SH-SY5Y (cell line): Measurements from ENCODE around the gene SAMD11.

ENCODE experiments used
- GATA2 ChIP-seq: IDR thresholded peaks from 2 replicates; pipeline ENCODE4 v1.6.1; 2011; ENCODE audit warnings: mild to moderate bottlenecking, low read depth, low read length
- GATA3 ChIP-seq: IDR thresholded peaks from 2 replicates; pipeline ENCODE4 v1.6.1; 2011; ENCODE audit warnings: low read depth, mild to moderate bottlenecking, low read length, moderate library complexity

SAMD11 gene

GRCh38 chr1:924656-925560 is 1.2 kb downstream of the SAMD11 start:
- no peak for TF ChIP-seq GATA3

GRCh38 chr1:925561-926421 is 2.1 kb downstream of the SAMD11 start:
- TF ChIP-seq GATA2 (no peak), GATA3 (no peak)

DNA sequence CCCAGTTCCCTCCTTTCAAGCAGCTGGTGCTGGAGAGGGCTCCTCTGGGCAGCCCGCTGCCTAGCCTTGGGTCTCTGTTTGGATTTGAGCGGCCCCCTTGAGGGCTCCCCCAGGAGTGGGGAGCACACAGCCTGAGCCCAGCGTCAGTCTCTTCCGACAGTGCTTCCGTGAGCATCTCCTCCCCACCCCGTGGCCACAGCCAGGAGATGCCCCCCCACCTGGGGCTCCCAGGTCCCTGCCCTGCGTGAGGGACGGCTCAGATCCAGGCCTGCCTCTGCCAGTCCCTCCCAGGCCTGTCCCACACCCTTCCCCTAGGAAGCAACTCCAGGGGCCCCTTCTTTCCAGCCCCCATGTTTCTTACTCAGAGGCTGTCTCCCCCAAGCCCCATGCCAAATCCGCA is 3.5 kb downstream of the SAMD11 start:
- TF ChIP-seq GATA3 (no peak), GATA2 (no peak)

GRCh38 chr1:927748-928147 is 4.0 kb downstream of the SAMD11 start:
- TF ChIP-seq GATA3 (no peak), GATA2 (no peak)

DNA sequence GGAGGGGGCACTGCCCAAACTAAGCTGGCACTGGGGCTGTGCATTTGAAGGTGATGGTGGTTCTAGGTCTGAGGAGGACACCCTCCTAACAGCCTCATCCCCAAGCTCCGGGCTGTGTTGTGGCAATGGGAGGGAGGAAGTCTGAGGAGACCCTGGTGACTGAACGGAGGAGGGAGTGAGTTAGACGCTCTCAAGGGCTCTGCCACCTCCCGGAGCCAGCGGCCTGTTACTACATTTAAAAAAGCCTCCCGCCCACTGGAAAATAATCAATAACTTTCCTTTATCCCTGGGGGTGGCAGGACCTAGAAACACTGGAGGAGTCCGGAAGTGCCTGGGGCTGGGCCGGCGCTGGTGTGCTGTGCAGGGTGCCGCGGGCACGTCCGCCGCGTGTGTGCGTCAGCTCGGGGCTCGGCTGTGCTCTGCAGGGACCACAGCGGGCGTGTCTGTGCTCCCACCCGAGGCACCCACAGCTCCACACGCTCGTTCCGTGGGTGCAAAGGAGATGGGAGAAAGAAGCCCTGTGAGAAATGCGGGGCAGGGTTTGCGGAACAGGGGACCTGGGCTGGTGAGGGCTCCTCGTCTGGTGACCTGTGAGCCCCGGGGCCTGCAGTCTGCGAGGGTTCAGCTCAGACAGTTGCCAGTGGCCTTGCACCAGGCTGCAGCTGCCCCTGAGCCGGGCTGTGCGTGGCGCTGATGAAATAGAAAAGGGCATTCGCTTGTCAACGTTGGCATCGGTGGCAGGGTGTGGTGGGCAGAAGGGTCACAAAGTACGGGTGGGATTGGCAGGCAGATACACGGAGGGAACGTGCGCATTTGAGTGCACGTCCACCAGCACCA is 5.3 kb downstream of the SAMD11 start:
- TF ChIP-seq GATA3 (no peak), GATA2 (no peak)

- TF ChIP-seq GATA3 = no peak
- no peak for TF ChIP-seq GATA2
Measured at GRCh38 chr1:929712-930632, 6.2 kb downstream of the SAMD11 start.

- no peak for TF ChIP-seq GATA2
- TF ChIP-seq GATA3 = no peak
Measured at GRCh38 chr1:930633-931138, 7.0 kb downstream of the SAMD11 start.

DNA sequence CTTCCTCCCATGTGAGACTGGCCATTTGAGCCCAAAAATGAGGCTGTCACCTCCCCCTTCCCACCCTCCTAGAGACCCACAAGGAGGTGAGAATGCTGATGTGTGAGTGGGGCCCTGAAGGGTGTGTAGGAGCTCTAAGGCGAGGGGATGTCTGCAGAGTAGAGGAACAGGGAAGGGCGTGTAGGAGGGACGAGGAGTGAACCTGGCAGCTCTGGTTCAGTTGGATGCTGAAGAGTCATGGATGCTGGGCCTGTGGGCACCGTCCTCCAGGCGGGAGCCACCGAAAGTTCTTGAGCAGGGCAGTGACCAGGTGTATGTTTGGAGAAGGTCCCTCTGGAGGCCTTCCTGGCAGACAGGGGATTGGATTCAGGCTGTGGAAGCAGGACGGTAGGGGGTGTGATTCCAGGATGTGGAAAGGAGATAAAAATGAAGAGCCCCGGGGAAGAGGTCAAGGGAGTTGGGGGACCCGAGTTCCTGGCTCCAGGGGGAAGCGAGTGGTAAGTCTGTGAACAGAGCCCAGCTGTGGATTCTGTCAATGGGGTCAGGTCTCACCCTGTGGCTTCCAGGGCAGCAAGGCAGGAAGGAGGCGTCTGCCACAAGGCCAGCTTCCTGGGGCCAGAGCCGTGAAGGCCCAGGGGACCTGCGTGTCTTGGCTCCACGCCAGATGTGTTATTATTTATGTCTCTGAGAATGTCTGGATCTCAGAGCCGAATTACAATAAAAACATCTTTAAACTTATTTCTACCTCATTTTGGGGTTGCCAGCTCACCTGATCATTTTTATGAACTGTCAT is 7.9 kb downstream of the SAMD11 start:
- TF ChIP-seq GATA3 (no peak), GATA2 (no peak)

DNA sequence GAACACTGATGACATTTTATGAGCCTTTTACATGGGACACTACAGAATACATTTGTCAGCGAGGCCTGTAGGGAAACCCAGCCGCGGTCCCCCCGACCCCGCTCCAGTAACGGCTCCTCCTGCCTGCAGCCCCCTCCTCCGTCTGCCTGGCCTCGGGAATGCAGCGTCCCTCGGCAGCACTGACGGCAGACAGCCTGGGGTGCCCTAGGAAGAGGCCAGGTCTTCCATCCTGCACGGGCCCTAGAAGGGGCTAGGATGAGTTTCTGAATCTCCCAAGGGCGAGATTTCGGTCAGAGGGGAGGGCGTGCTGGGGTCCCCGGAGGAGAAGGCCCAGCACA is 8.4 kb downstream of the SAMD11 start:
- TF ChIP-seq GATA2 (no peak), GATA3 (no peak)

GRCh38 chr1:932776-933602 is 9.3 kb downstream of the SAMD11 start:
- no peak for TF ChIP-seq GATA2
- no peak for TF ChIP-seq GATA3

- TF ChIP-seq GATA3 (no peak), GATA2 (no peak)
Measured at GRCh38 chr1:933603-933940, 9.8 kb downstream of the SAMD11 start.
